Sigmoid colon (tissue), 4 donors: Measurements from ENCODE around the gene RABGAP1L.

ENCODE experiments used
- CTCF ChIP-seq, 4 experiments: fragments of 450-650 bp in 3 of 4; fragments of 200-600 bp in 1 of 4; IDR thresholded peaks; one replicate each; pipeline ENCODE4 v1.5.1; 2016 to 2019; ENCODE audit warnings: antibody characterized with exemption in 4 of 4, mild to moderate bottlenecking in 3 of 4, moderate library complexity in 2 of 4
- EP300 ChIP-seq, 4 donors: sonication (generic); formaldehyde crosslinking; IDR thresholded peaks; one replicate each; pipeline ENCODE4 v1.6.1; 2017; ENCODE audit warnings: antibody characterized with exemption in 4 of 4
- POLR2A ChIP-seq, 2 donors: fragments of 450-650 bp; IDR thresholded peaks; one replicate each; pipeline ENCODE4 v1.6.1; 2016; ENCODE audit warnings: antibody characterized with exemption in 2 of 2, mild to moderate bottlenecking in 2 of 2, moderate library complexity in 2 of 2
- POLR2AphosphoS5 ChIP-seq, 4 donors: sonication (generic); formaldehyde crosslinking; IDR thresholded peaks; one replicate each; pipeline ENCODE4 v1.6.1; 2017; ENCODE audit warnings: antibody characterized with exemption in 4 of 4

DNA sequence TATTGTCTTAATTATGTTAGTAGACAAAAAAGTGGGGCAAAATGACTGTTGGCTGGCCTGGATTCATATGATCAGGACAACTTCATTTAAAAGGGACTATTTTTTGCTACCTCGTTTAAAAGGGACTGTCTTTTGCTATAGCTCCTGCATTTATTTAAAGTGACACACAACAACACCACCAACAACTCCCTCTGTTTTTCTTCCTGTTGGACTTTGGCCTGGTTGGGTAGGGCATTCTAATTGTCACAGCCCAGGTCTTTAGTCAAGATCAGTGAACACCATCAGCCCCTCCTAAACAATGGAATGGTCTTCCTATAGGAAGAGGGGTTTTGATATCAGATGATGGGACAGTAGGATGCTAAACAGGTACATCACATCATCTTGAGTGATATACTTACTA lies 530.2 kb downstream of the RABGAP1L start:
- TF ChIP-seq CTCF (IDR thresholded peaks at IDR 0.05) (no peak), EP300 (IDR thresholded peaks at IDR 0.05) (no peak), POLR2AphosphoS5 (IDR thresholded peaks at IDR 0.05) (no peak), POLR2A (IDR thresholded peaks at IDR 0.05) (no peak)
